ENCODE data around the gene TMEM225.

DNA sequence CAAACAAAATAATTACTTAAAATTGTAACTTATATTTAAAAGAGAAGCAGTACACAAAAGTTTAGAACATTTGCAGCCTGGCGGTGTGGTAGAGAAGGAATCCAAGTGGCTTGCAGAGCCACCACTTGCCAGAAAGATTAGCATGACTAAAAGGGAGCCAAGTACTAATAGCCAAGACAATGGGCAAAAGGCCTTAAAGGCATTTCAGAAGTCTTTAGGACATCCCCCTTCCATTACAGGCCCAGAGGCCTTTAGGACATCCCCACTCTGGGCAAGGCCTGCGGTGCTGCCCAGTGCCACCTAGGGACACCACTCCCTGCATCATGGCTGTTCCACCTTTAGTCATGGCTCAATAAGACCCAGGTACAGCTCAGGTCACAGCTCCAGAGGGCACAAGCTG, 32.4 kb downstream of the TMEM225 start:
- TF ChIP-seq CTCF (optimal IDR thresholded peaks at IDR 0.05 in 1 of 3, IDR thresholded peaks at IDR 0.05 in 1 of 3, conservative IDR thresholded peaks at IDR 0.05 in 1 of 3; ENCODE audit: extremely low read depth in 1 of 3, insufficient read depth in 2 of 3, low read length in 3 of 3), result no peak
- no peak for TF ChIP-seq EZH2 (IDR thresholded peaks at IDR 0.05; ENCODE audit: low read length)
